Large intestine (tissue), 12 donors: ENCODE results near the gene DUSP16. TPM values are rescaled to one million over a fixed set of nuclear protein-coding genes. Genes with fewer than 3 reads are reported as not detected.

ENCODE experiments used
- DNase-seq, 2 donors: peaks; one replicate each; pipeline versions ENCODE4 v3.0.0 to v3.0.0-alpha.2; 2013
- H3K27ac ChIP-seq: one replicate; pipeline ENCODE4 v1.5.1; 2013; ENCODE audit warnings: low read length
- H3K27me3 ChIP-seq: 2 replicates; pipeline ENCODE4 v1.6.1; 2013; ENCODE audit warnings: low read length; ENCODE audit not compliant: control insufficient read depth, insufficient read depth
- H3K36me3 ChIP-seq: 2 replicates; pipeline ENCODE4 v1.6.1; 2013; ENCODE audit warnings: low read length; ENCODE audit not compliant: control insufficient read depth, insufficient read depth
- H3K4me1 ChIP-seq: one replicate; pipeline ENCODE4 v1.6.1; 2013; ENCODE audit warnings: low read length; ENCODE audit not compliant: control insufficient read depth, insufficient read depth
- H3K4me3 ChIP-seq: one replicate; pipeline ENCODE4 v1.5.1; 2013; ENCODE audit warnings: low read length
- H3K9me3 ChIP-seq: one replicate; pipeline ENCODE4 v1.6.1; 2013; ENCODE audit warnings: mild to moderate bottlenecking, low read depth, low read length, moderate library complexity; ENCODE audit not compliant: control insufficient read depth
- WGBS: methylation state at CpG from one replicate; pipeline ENCODE4 v1.1.5; 2013; ENCODE audit warnings: low lambda C conversion rate; ENCODE audit not compliant: insufficient coverage; 5-methylcytosine and 5-hydroxymethylcytosine counted together
- long read RNA-seq, 11 donors: transcript quantifications; one replicate each; lab custom pipeline, GENCODE V29; 2026
- polyA plus RNA-seq: library from polyadenylated mRNA; unstranded; fragments of 120-200 nt; gene quantifications from one replicate; pipeline ENCODE4 v1.2.1, GENCODE V29; 2013

The DUSP16 gene
- polyA plus RNA-seq: 51.7 TPM
- long read RNA-seq, donor 1, full-length matches to known transcripts: 4 of 10 reads
- long read RNA-seq, donor 1, partial matches to known transcripts: 6 of 10 reads
- long read RNA-seq, donor 1, other reads (novel, unspliced or antisense): 0 of 10 reads
- long read RNA-seq, donor 2, full-length matches to known transcripts: 6 of 74 reads
- long read RNA-seq, donor 2, partial matches to known transcripts: 68 of 74 reads
- long read RNA-seq, donor 2, other reads (novel, unspliced or antisense): 0 of 74 reads
- long read RNA-seq, donor 3: 0 reads
- long read RNA-seq, donor 4: 0 reads
- long read RNA-seq, donor 5, full-length matches to known transcripts: 4 of 4 reads
- long read RNA-seq, donor 5, partial matches to known transcripts: 0 of 4 reads
- long read RNA-seq, donor 5, other reads (novel, unspliced or antisense): 0 of 4 reads
- long read RNA-seq, donor 6, full-length matches to known transcripts: 5 of 34 reads
- long read RNA-seq, donor 6, partial matches to known transcripts: 29 of 34 reads
- long read RNA-seq, donor 6, other reads (novel, unspliced or antisense): 0 of 34 reads
- long read RNA-seq, donor 7, full-length matches to known transcripts: 4 of 10 reads
- long read RNA-seq, donor 7, partial matches to known transcripts: 6 of 10 reads
- long read RNA-seq, donor 7, other reads (novel, unspliced or antisense): 0 of 10 reads
- long read RNA-seq, donor 8, full-length matches to known transcripts: 3 of 43 reads
- long read RNA-seq, donor 8, partial matches to known transcripts: 40 of 43 reads
- long read RNA-seq, donor 8, other reads (novel, unspliced or antisense): 0 of 43 reads
- long read RNA-seq, donor 9, full-length matches to known transcripts: 7 of 30 reads
- long read RNA-seq, donor 9, partial matches to known transcripts: 23 of 30 reads
- long read RNA-seq, donor 9, other reads (novel, unspliced or antisense): 0 of 30 reads
- long read RNA-seq, donor 10, full-length matches to known transcripts: 7 of 42 reads
- long read RNA-seq, donor 10, partial matches to known transcripts: 35 of 42 reads
- long read RNA-seq, donor 10, other reads (novel, unspliced or antisense): 0 of 42 reads
- long read RNA-seq, donor 11, full-length matches to known transcripts: 2 of 16 reads
- long read RNA-seq, donor 11, partial matches to known transcripts: 14 of 16 reads
- long read RNA-seq, donor 11, other reads (novel, unspliced or antisense): 0 of 16 reads

- peak within 1 kb of the TSS; percentile 91 for H3K4me3 ChIP-seq
- no peaks in the 10 kb centered on the region for H3K36me3 ChIP-seq
- peaks cover 14% of the 10 kb centered on the region for H3K4me1 ChIP-seq
- H3K9me3 ChIP-seq: peaks cover 11% of the 10 kb centered on the region
- WGBS: no CpG with 5 or more reads among the region's 59 CpGs
- no peaks in the 10 kb centered on the region for H3K27me3 ChIP-seq
- peak; percentile 95 to 98 for DNase-seq
- peak within 1 kb of the TSS; percentile 98 for H3K27ac ChIP-seq
Measured at GRCh38 chr12:12562585-12563261, at the start of gene DUSP16. DUSP16 (minus strand) TSS chr12:12562863; CDS start chr12:12521098, 41,765 bp downstream.

- peak overlapping the region; percentile 68 for H3K4me3 ChIP-seq
- 0% methylated on average over 2 of the region's 7 CpGs for WGBS
- DNase-seq: peak in 1 of 2 donors; percentile 15
Measured at GRCh38 chr12:12612358-12612757, 49.7 kb upstream of the DUSP16 start.

DNA sequence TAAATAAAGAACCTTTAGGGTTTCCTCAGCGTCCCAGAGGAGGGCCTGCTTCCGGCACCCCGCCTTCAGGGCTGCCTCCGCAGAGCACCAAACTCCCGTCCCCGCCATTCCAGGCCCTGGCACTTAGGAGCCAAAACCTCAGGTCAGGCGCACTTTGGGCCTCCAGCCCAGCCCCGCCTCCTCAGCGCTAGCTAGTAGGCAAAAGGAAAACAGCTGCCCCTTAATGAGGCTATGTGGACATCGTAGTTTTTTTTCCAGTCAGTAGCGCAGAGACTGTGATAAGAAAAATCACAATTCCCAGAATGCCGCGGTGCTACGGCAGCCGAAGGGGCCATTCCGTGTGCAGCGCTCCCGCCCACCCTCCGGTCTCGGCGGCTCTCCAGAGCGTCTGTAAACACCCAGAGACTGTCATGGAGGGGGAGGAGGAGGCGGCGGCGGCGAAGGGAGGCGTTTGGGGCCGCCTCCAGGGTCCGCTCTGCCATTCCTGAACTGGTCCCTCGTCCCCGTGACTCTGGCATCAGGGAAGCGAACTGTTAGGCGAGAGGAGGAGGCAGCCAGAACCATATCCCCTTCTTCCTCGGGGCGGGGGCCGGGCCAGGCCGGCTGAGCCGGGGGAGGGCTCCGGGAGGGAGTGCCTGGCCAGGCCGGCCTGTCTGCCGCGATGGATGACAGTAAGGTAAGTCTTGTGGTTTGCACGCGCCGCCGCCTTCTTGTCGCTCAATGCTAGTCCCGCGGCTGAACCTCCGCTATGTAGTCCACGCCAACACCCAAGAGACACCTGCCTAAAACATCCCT lies 49.0 kb upstream of the DUSP16 start, which contains the start of gene CREBL2:
CREBL2 (plus strand) TSS at position 365 of the 795 bp plus-strand sequence; CDS start at position 662, 297 bp downstream.
- no peaks in the 10 kb centered on the region for H3K27me3 ChIP-seq
- H3K36me3 ChIP-seq: peaks cover 3% of the 10 kb centered on the region
- no CpG with 5 or more reads among the region's 51 CpGs for WGBS
- H3K27ac ChIP-seq: peak within 1 kb of the TSS; percentile 88
- no peaks in the 10 kb centered on the region for H3K4me1 ChIP-seq
- no peaks in the 10 kb centered on the region for H3K9me3 ChIP-seq
- peak; percentile 94 to 99 for DNase-seq
- H3K4me3 ChIP-seq: peak within 1 kb of the TSS; percentile 68

More at GRCh38 chr12:12612358-12612757, 49.7 kb upstream of the DUSP16 start:
- H3K9me3 ChIP-seq: no peaks in the 10 kb centered on the region
- no peaks in the 10 kb centered on the region for H3K4me1 ChIP-seq
- H3K27ac ChIP-seq: peak overlapping the region; percentile 88
- H3K27me3 ChIP-seq: no peaks in the 10 kb centered on the region
- H3K36me3 ChIP-seq: peaks cover 3% of the 10 kb centered on the region

- no peaks in the 10 kb centered on the region for H3K4me1 ChIP-seq
- no peaks in the 10 kb centered on the region for H3K9me3 ChIP-seq
- WGBS: 93% methylated on average over 1 of the region's 4 CpGs
- DNase-seq: no peak
- H3K27me3 ChIP-seq: no peaks in the 10 kb centered on the region
- peak overlapping the region; percentile 88 for H3K27ac ChIP-seq
- H3K36me3 ChIP-seq: peaks cover 3% of the 10 kb centered on the region
- H3K4me3 ChIP-seq: no peak overlapping the region
Measured at GRCh38 chr12:12610711-12611110, 48.0 kb upstream of the DUSP16 start.

DNA sequence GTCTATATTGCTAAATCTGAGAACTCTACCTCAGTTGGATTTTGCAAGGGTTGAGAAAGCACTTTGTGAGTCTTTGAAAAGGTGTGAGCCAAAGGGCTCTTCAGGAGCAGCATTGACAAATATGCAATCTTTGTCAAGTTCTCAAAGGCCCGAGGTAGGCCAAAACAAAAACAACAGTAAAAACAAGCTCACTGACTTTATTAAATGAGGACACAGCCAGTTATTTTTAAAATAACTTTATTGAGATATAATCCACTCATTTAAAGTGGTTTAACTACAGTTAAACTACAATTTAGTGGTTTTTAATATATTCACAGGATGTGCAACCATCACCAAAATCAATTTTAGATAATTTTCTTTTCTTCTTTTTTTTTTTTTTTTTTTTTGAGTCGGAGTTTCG lies 47.0 kb upstream of the DUSP16 start:
- no peak overlapping the region for H3K27ac ChIP-seq
- H3K9me3 ChIP-seq: no peaks in the 10 kb centered on the region
- DNase-seq: no peak
- no peaks in the 10 kb centered on the region for H3K36me3 ChIP-seq
- WGBS: no CpG with 5 or more reads among the region's 3 CpGs
- H3K27me3 ChIP-seq: no peaks in the 10 kb centered on the region
- no peak overlapping the region for H3K4me3 ChIP-seq
- H3K4me1 ChIP-seq: no peaks in the 10 kb centered on the region

DNA sequence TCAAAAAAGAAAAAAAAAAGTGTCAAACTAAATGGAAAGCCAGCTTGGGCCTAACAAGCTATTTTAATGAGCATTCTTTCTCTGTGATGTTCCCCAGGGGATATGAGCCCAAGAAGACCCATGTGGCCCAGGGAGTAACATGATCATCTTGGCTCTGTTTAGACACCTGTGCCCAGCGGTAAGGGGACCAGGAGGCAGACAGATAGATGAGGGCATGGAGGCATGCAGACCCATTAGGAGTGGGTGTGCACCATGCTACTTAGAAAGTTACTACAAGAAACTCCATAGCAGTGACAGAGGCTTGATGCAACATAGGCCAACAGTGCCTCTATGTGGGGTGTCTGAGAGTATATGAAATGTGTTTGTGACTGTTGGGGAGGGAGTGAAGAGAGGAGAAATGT lies 45.9 kb upstream of the DUSP16 start:
- H3K27ac ChIP-seq: no peak overlapping the region
- no CpG with 5 or more reads among the region's 1 CpG for WGBS
- no peaks in the 10 kb centered on the region for H3K36me3 ChIP-seq
- DNase-seq: peak; percentile 23 to 31
- H3K9me3 ChIP-seq: no peaks in the 10 kb centered on the region
- no peak overlapping the region for H3K4me3 ChIP-seq
- no peaks in the 10 kb centered on the region for H3K4me1 ChIP-seq
- no peaks in the 10 kb centered on the region for H3K27me3 ChIP-seq

- Histone ChIP-seq H3K27ac (no peak overlapping the region), H3K4me1 (no peaks in the 10 kb centered on the region), H3K4me3 (no peak overlapping the region), H3K36me3 (no peaks in the 10 kb centered on the region), H3K27me3 (no peaks in the 10 kb centered on the region), H3K9me3 (no peaks in the 10 kb centered on the region)
- 81% methylated on average over 6 of the region's 7 CpGs for WGBS
- no peak for DNase-seq
Measured at GRCh38 chr12:12606781-12607589, 44.3 kb upstream of the DUSP16 start.

DNA sequence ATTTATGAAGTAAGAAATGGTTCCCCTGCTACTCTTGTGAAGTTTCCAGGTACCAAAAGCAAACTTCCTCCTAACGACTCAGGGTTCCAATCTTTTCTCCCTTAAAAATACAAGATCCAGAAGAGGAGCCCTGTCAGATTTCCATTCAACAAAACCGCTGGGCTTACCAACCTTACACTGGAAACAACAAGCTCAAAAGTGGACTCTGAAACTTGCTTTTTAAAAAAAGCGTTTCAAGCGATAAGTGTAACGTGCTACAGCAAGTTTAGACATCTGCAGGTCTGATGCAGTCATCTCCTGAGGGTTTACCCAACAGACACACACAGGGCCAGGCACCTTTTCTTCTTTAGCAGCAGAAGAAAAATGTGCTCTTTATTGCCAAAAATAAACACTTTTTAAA lies 42.1 kb upstream of the DUSP16 start:
- no CpG with 5 or more reads among the region's 5 CpGs for WGBS
- Histone ChIP-seq H3K4me3 (peak overlapping the region; percentile 11), H3K9me3 (no peaks in the 10 kb centered on the region), H3K27ac (peak overlapping the region; percentile 72), H3K27me3 (no peaks in the 10 kb centered on the region), H3K4me1 (no peaks in the 10 kb centered on the region), H3K36me3 (no peaks in the 10 kb centered on the region)
- DNase-seq: peak; percentile 47 to 76
